Mesenteric fat pad (tissue), 1 donor: ENCODE data around the gene ADGRG3. TPM values are rescaled to one million over a fixed set of nuclear protein-coding genes. Genes with fewer than 3 reads are reported as not detected.

ENCODE experiments used
- DNase-seq: peaks from one replicate; pipeline ENCODE4 v3.0.0-alpha.2; 2020; ENCODE audit warnings: low spot score
- total RNA-seq: library from RNA; stranded (reverse); fragmentation: NEBNext Ultra II Directional; extraction: Animal tissue kit (Norgen Biotek cat#: 25700); gene quantifications from one replicate; pipeline ENCODE4 v1.2.1, GENCODE V29; 2021
- donor health status: DM: yes; HTN: yes; CAD: no.

The ADGRG3 gene
- total RNA-seq, 1 donor from 2014 or later = 13.3 TPM

GRCh38 chr16:57645691-57646387, 22.3 kb upstream of the ADGRG3 start:
- DNase-seq = no peak

GRCh38 chr16:57646388-57647039, 21.6 kb upstream of the ADGRG3 start:
- no peak for DNase-seq

GRCh38 chr16:57647136-57647875, 20.8 kb upstream of the ADGRG3 start:
- no peak for DNase-seq

GRCh38 chr16:57648125-57648524, 20.0 kb upstream of the ADGRG3 start:
- no peak for DNase-seq

- DNase-seq = peak; percentile 93
Observed at GRCh38 chr16:57648581-57649442, 19.3 kb upstream of the ADGRG3 start.

GRCh38 chr16:57649443-57649751, 18.7 kb upstream of the ADGRG3 start:
- DNase-seq = no peak

GRCh38 chr16:57649846-57650245, 18.3 kb upstream of the ADGRG3 start:
- DNase-seq = no peak

- DNase-seq = no peak
Observed at GRCh38 chr16:57651344-57652333, 16.5 kb upstream of the ADGRG3 start.

- no peak for DNase-seq
Observed at GRCh38 chr16:57652695-57653471, 15.2 kb upstream of the ADGRG3 start.

GRCh38 chr16:57653936-57654335, 14.2 kb upstream of the ADGRG3 start:
- no peak for DNase-seq

GRCh38 chr16:57656342-57656955, 11.7 kb upstream of the ADGRG3 start:
- no peak for DNase-seq

GRCh38 chr16:57657228-57657627, 10.9 kb upstream of the ADGRG3 start:
- no peak for DNase-seq

GRCh38 chr16:57658130-57658877, 9.8 kb upstream of the ADGRG3 start:
- no peak for DNase-seq

GRCh38 chr16:57658878-57659674, 9.0 kb upstream of the ADGRG3 start:
- DNase-seq = no peak

GRCh38 chr16:57660715-57661463, 7.2 kb upstream of the ADGRG3 start:
- no peak for DNase-seq

- DNase-seq = no peak
Observed at GRCh38 chr16:57661510-57661909, 6.6 kb upstream of the ADGRG3 start.
